OCI-LY3 (cell line): Measurements from ENCODE around the gene INO80D.

ENCODE experiments used
- H2AFZ ChIP-seq: fragments of 200-600, 300-600 bp; shearing (Covaris generic); 2 replicates; pipeline ENCODE4 v1.6.0; 2014; ENCODE audit warnings: antibody characterized with exemption, low read depth, low read length
- H3K27ac ChIP-seq: fragments of 200-600, 300-600 bp; sonication (generic); 2 replicates; pipeline ENCODE4 v1.5.1; 2014; ENCODE audit warnings: mild to moderate bottlenecking, low read length, moderate library complexity, mixed read lengths
- H3K27me3 ChIP-seq: fragments of 200-600, 300-600 bp; sonication (generic); 2 replicates; pipeline ENCODE4 v1.6.1; 2014; ENCODE audit warnings: low read depth, low read length, mixed read lengths
- H3K36me3 ChIP-seq: fragments of 200-600, 300-600 bp; sonication (generic); replicated peaks from 2 replicates; pipeline ENCODE3; 2014; ENCODE audit warnings: low read depth, low read length, mixed read lengths
- H3K4me1 ChIP-seq: fragments of 300-600, 200-600 bp; sonication (generic); 2 replicates; pipeline ENCODE4 v1.6.1; 2014; ENCODE audit warnings: low read length, mixed read lengths
- H3K4me2 ChIP-seq: fragments of 200-600, 300-600 bp; sonication (generic); 2 replicates; pipeline ENCODE4 v1.6.1; 2014; ENCODE audit warnings: low read length, mixed read lengths
- H3K4me3 ChIP-seq: fragments of 300-600, 200-600 bp; sonication (generic); 2 replicates; pipeline ENCODE4 v1.5.1; 2014; ENCODE audit warnings: antibody characterized with exemption, mild to moderate bottlenecking, low read length, moderate library complexity
- H3K79me2 ChIP-seq: fragments of 300-600, 200-600 bp; shearing (Covaris generic); 2 replicates; pipeline ENCODE4 v1.6.1; 2014; ENCODE audit warnings: mild to moderate bottlenecking, low read length, mixed read lengths
- H3K9ac ChIP-seq: fragments of 300-600, 200-600 bp; shearing (Covaris generic); 2 replicates; pipeline ENCODE4 v1.6.0; 2014; ENCODE audit warnings: mild to moderate bottlenecking, low read length, moderate library complexity
- H3K9me3 ChIP-seq: fragments of 200-600, 300-600 bp; shearing (Covaris generic); 2 replicates; pipeline ENCODE4 v1.6.1; 2014; ENCODE audit warnings: low read length, mixed read lengths; ENCODE audit not compliant: insufficient read depth
- H4K20me1 ChIP-seq: fragments of 200-600, 300-600 bp; sonication (generic); 2 replicates; pipeline ENCODE4 v1.6.1; 2016; ENCODE audit warnings: low read length, mixed read lengths; ENCODE audit not compliant: insufficient read depth
- CTCF ChIP-seq: fragments of 200-600, 300-600 bp; sonication (generic); IDR thresholded peaks from 2 replicates; pipeline ENCODE4 v1.5.1; 2014; ENCODE audit warnings: antibody characterized with exemption, low read length, low read depth
- EZH2phosphoT487 ChIP-seq: fragments of 200-600 bp; shearing (Covaris generic); IDR thresholded peaks from 2 replicates; pipeline ENCODE4 v1.6.1; 2018; ENCODE audit warnings: antibody characterized with exemption, mixed run types, low read depth

The INO80D gene

GRCh38 chr2:206075113-206075512, 10.9 kb downstream of the INO80D start:
- Histone ChIP-seq H4K20me1 (peaks cover 46% of the 10 kb centered on the region), H3K27me3 (no peaks in the 10 kb centered on the region), H3K4me1 (no peaks in the 10 kb centered on the region), H3K79me2 (peaks cover 84% of the 10 kb centered on the region), H3K4me2 (no peak overlapping the region), H3K36me3 (no peaks in the 10 kb centered on the region), H3K9me3 (no peaks in the 10 kb centered on the region), H3K4me3 (no peak overlapping the region), H2AFZ (no peak overlapping the region), H3K27ac (no peak overlapping the region), H3K9ac (no peak overlapping the region)
- TF ChIP-seq EZH2phosphoT487: no peak
- no peak for TF ChIP-seq CTCF

GRCh38 chr2:206071807-206072206, 14.2 kb downstream of the INO80D start:
- H3K9ac ChIP-seq: no peak overlapping the region
- H3K4me2 ChIP-seq: no peak overlapping the region
- H3K79me2 ChIP-seq: peaks cover 76% of the 10 kb centered on the region
- no peaks in the 10 kb centered on the region for H3K27me3 ChIP-seq
- no peak overlapping the region for H3K4me3 ChIP-seq
- peaks cover 36% of the 10 kb centered on the region for H4K20me1 ChIP-seq
- no peaks in the 10 kb centered on the region for H3K36me3 ChIP-seq
- H3K4me1 ChIP-seq: no peaks in the 10 kb centered on the region
- no peak overlapping the region for H2AFZ ChIP-seq
- H3K27ac ChIP-seq: no peak overlapping the region
- H3K9me3 ChIP-seq: no peaks in the 10 kb centered on the region
- TF ChIP-seq CTCF: no peak
- no peak for TF ChIP-seq EZH2phosphoT487

- H3K9ac ChIP-seq: no peak overlapping the region
- no peaks in the 10 kb centered on the region for H3K9me3 ChIP-seq
- peaks cover 28% of the 10 kb centered on the region for H4K20me1 ChIP-seq
- H2AFZ ChIP-seq: no peak overlapping the region
- H3K27me3 ChIP-seq: no peaks in the 10 kb centered on the region
- H3K27ac ChIP-seq: no peak overlapping the region
- H3K79me2 ChIP-seq: peaks cover 76% of the 10 kb centered on the region
- H3K4me3 ChIP-seq: no peak overlapping the region
- TF ChIP-seq EZH2phosphoT487 (no peak), CTCF (no peak)
- H3K36me3 ChIP-seq: peaks cover under 1% of the 10 kb centered on the region
- no peaks in the 10 kb centered on the region for H3K4me1 ChIP-seq
- H3K4me2 ChIP-seq: no peak overlapping the region
Measured at GRCh38 chr2:206069417-206069816, 16.6 kb downstream of the INO80D start.

- no peak overlapping the region for H3K4me2 ChIP-seq
- H3K4me1 ChIP-seq: no peaks in the 10 kb centered on the region
- H3K27ac ChIP-seq: no peak overlapping the region
- no peak overlapping the region for H3K4me3 ChIP-seq
- H3K9ac ChIP-seq: no peak overlapping the region
- no peak overlapping the region for H2AFZ ChIP-seq
- H3K36me3 ChIP-seq: peaks cover 8% of the 10 kb centered on the region
- no peak for TF ChIP-seq EZH2phosphoT487
- TF ChIP-seq CTCF: no peak
- no peaks in the 10 kb centered on the region for H3K27me3 ChIP-seq
- peaks cover 74% of the 10 kb centered on the region for H3K79me2 ChIP-seq
- H4K20me1 ChIP-seq: peaks cover 29% of the 10 kb centered on the region
- no peaks in the 10 kb centered on the region for H3K9me3 ChIP-seq
Measured at GRCh38 chr2:206068207-206068606, 17.8 kb downstream of the INO80D start.
